ENCODE results near the gene REG4. TPM values are rescaled to one million over a fixed set of nuclear protein-coding genes. Genes with fewer than 3 reads are reported as not detected.
A peak's percentile ranks its signal among the peaks of the same experiment; 100 is the strongest.
"Not testable (repeated sequence)": the region's sequence is repeated elsewhere in the genome, so short reads cannot be mapped to it uniquely, and the experiment has no call there.

The REG4 gene
- total RNA-seq, result not detected
- not detected for polyA plus RNA-seq (ENCODE audit: insufficient read length in 6 of 6)
- long read RNA-seq, donor 1, result 0 reads
- long read RNA-seq, donor 2, partial matches to known transcripts, result 0 of 2 reads
- long read RNA-seq, donor 2, other reads (novel, unspliced or antisense), result 0 of 2 reads
- long read RNA-seq, donor 3, result 0 reads
- long read RNA-seq, donor 4, result 0 reads
- long read RNA-seq, donor 5, result 0 reads
- long read RNA-seq, donor 6, result 0 reads
- long read RNA-seq, donor 7, result 0 reads
- long read RNA-seq, donor 8, result 0 reads
- long read RNA-seq, donor 9, partial matches to known transcripts, result 0 of 1 reads
- long read RNA-seq, donor 9, other reads (novel, unspliced or antisense), result 0 of 1 reads
- long read RNA-seq, donor 10, result 0 reads
- long read RNA-seq, donor 11, result 0 reads
- long read RNA-seq, donor 12, result 0 reads

- Histone ChIP-seq H3K27ac (no peak within 1 kb of the TSS), H3K27me3 (peaks cover 0 to 10% of the 10 kb centered on the region in 2 donors), H3K4me3 (no peak within 1 kb of the TSS), H3K9me3 (no peaks in the 10 kb centered on the region), H3K36me3 (no peaks in the 10 kb centered on the region), H3K4me1 (no peaks in the 10 kb centered on the region)
- intact Hi-C loops (cut with DNase I), result no loop called here
- ATAC-seq (no peak), DNase-seq (no peak)
- no peak for TF ChIP-seq CTCF (IDR thresholded peaks at IDR 0.05)
Measured at GRCh38 chr1:119811387-119811786, at the start of gene REG4. Gene REG4, minus strand, starts transcription at chr1:119811460. Its CDS starts 2,691 bp downstream, at chr1:119808769.

GRCh38 chr1:119859647-119860046 is 48.4 kb upstream of the REG4 start:
- H3K27me3 ChIP-seq, result no peaks in the 10 kb centered on the region
- intact Hi-C loops (cut with DNase I), result no loop called here
- no peak overlapping the region for H3K4me3 ChIP-seq
- no peak for TF ChIP-seq CTCF (IDR thresholded peaks at IDR 0.05)
- H3K36me3 ChIP-seq, result no peaks in the 10 kb centered on the region
- no peak for DNase-seq
- H3K4me1 ChIP-seq, result no peaks in the 10 kb centered on the region
- peak overlapping the region in 1 of 2 donors; percentile 62 for H3K27ac ChIP-seq
- peak; percentile 36 for ATAC-seq
- no peaks in the 10 kb centered on the region for H3K9me3 ChIP-seq

- peak overlapping the region in 1 of 2 donors; percentile 62 for H3K27ac ChIP-seq
- ATAC-seq; H3K27me3 ChIP-seq; intact Hi-C loops (cut with DNase I); DNase-seq; H3K36me3 ChIP-seq; H3K4me3 ChIP-seq; H3K9me3 ChIP-seq; H3K4me1 ChIP-seq: not testable (repeated sequence)
Measured at GRCh38 chr1:119858556-119859214, 47.4 kb upstream of the REG4 start.

- no peaks in the 10 kb centered on the region for H3K27me3 ChIP-seq
- H3K36me3 ChIP-seq, result no peaks in the 10 kb centered on the region
- no peak overlapping the region for H3K27ac ChIP-seq
- no peak overlapping the region for H3K4me3 ChIP-seq
- ATAC-seq (no peak), DNase-seq (no peak)
- H3K9me3 ChIP-seq, result no peaks in the 10 kb centered on the region
- TF ChIP-seq CTCF (IDR thresholded peaks at IDR 0.05), result no peak
- H3K4me1 ChIP-seq, result no peaks in the 10 kb centered on the region
- intact Hi-C loops (cut with DNase I), result no loop called here
Measured at GRCh38 chr1:119858126-119858525, 46.9 kb upstream of the REG4 start.

GRCh38 chr1:119853155-119853554 is 41.9 kb upstream of the REG4 start:
- ATAC-seq (no peak), DNase-seq (peak in 1 of 4 donors; percentile 70)
- H3K27ac ChIP-seq, result no peak overlapping the region

GRCh38 chr1:119844206-119844605 is 32.9 kb upstream of the REG4 start:
- H3K4me3 ChIP-seq; H3K4me1 ChIP-seq; H3K36me3 ChIP-seq; intact Hi-C loops (cut with DNase I); H3K9me3 ChIP-seq; ATAC-seq; DNase-seq; H3K27me3 ChIP-seq; H3K27ac ChIP-seq: not testable (repeated sequence)

More at GRCh38 chr1:119853155-119853554, 41.9 kb upstream of the REG4 start:
- H3K36me3 ChIP-seq, result no peaks in the 10 kb centered on the region
- no peaks in the 10 kb centered on the region for H3K27me3 ChIP-seq
- no peaks in the 10 kb centered on the region for H3K9me3 ChIP-seq
- no peaks in the 10 kb centered on the region for H3K4me1 ChIP-seq
- intact Hi-C loops (cut with DNase I), result no loop called here
- no peak for TF ChIP-seq CTCF (IDR thresholded peaks at IDR 0.05)
- no peak overlapping the region for H3K4me3 ChIP-seq
